HG03558 (cell line): ENCODE measurements around the gene KCNH5.

Experiments
- ATAC-seq: cut with Tn5 transposase; IDR thresholded peaks from one replicate; pipeline ENCODE4 v1.9.1; 2021; ENCODE audit warnings: moderate number of reproducible peaks; ENCODE audit not compliant: unreplicated experiment; ENCODE audit errors: extremely low read depth

Gene KCNH5

DNA sequence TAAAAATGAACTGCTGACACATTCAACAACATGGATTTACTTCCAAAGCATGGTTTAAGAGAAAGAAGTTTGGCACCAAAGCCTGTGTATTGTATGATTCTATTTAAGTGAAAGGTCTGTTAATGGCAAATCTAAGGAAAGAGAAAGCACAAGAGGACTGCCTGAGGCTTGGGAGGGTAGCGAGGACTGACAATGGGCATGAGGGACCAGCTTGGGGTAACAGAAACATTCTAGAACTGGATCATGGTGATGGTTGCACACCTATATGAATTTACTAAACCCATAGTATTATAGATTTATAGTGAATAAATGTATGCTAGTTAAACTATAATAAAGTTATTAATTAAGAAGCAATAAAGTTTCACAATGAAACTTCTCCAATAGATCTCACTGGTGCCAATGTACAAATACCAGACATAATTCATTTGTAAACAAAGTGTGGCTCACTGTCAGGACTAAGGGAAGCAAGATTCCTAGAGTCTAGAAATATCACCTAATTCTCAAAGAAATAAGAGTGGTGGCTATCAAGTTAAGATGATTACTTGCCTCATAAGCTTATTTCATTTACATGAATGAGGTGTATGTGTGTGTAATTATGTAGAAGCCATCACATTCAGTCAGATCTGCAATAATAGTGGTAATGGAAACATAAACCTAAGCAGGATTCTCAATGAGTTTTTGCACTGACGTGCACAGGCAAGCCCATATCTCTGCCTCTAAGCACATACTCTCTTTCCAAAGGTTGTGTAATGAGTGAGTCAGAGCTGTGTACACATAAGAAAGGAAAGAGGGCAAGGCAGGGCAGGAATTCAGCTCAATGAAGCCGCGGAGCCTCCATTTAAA, 353.4 kb downstream of the KCNH5 start:
- no peak for ATAC-seq

DNA sequence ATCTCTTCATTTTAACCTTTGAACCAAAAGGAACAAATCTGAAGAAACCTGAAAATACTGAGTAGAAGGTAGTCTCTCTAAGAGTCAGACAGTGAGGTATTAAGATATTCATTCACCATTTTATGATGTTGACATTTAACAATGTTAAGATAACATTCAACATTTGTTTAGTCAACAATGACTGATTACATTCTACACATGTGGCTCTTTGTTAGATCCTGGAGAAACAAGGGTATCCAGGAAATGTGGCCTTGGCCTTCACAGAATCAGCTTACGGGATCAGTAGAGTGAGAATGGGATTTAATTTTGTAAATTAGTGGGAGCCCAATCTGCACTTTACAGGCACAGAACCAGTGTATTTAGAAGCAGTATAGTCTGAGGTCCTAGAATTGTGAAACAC, 355.5 kb downstream of the KCNH5 start:
- no peak for ATAC-seq

DNA sequence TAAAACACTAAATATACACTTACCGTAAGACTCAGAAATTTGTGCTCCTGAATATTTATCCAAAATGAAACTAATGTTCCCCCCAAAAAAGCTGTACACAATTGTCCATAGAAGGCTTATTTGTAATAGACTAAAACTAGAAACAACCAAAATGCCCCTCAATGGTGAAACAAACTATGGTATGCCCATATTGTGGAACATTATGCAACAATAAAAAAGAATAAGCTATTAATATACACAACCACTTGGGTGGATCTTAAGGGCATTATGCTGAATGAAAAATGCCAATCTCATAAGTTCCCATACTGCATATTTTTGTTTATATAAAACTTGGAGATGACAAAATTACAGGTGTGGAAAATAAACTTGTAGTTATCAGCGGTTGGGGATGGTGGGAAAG, 357.4 kb downstream of the KCNH5 start:
- no peak for ATAC-seq

DNA sequence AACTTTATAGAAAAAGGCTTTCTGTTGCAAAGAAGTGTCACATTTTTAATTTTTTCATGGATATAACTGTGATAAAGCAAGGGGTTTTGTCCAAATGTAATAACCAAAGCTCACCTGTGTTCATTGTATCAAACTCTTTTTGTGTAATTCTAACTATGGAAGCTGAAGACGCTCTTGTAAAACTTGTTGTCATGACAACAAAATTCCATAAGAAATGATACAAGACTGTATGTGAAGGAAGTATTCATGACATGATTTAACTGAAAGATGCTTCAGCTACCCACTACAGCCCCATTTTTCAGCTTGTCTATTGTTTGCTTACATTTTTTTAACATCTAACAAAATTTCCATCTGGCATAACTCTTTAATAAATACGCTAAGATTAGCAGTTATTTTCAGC, 360.9 kb downstream of the KCNH5 start:
- no peak for ATAC-seq

DNA sequence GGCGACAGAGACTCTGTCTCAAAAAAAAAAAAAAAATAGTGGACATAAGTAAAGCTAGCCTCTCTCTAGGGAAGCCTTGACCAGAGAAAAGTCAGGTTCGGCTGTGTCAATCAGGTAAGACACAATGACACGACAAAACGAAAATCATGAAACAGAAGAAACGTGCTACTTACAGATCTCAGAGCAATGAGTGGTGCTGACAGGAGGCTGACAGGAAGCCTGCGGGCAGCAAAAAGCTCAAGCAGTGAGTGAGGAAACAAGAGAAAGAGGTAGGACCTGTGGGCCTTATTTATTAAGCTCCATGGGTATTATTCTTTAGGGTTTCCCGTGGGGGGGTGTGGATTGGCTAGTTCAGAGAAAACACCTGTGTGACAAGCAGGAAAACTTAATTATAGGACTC, 363.1 kb downstream of the KCNH5 start:
- no peak for ATAC-seq

DNA sequence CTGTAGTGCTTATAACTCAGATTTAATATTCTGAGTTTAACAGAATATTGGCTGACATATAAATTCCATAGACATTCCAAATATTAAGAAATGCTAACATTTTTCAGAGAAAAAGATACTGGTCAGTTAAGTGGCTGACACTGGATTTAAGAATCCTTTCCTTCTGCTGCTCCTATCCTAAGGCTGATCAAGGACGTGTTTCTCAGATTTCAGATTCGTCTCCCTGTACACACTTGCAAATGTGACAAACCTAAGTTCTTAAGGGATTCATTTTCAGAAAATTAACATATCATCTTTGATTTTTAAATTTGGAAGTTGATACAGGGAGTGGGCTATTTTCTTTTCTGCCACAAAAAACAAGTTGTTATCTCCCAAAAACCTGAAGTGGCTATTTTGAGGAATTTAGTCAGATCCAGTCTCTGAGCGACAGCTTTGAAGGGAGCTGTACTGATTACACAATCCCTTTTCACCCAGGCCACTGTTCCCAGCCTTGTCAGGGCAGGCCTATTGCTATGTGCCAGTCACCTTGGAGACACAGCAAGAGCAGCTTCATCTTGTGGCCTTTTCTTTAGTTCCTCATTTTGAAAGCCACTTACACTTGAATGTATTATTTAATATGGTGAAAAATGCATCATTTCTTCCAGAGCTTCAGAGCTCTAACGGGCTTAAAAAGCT, 370.6 kb downstream of the KCNH5 start:
- ATAC-seq: no peak

DNA sequence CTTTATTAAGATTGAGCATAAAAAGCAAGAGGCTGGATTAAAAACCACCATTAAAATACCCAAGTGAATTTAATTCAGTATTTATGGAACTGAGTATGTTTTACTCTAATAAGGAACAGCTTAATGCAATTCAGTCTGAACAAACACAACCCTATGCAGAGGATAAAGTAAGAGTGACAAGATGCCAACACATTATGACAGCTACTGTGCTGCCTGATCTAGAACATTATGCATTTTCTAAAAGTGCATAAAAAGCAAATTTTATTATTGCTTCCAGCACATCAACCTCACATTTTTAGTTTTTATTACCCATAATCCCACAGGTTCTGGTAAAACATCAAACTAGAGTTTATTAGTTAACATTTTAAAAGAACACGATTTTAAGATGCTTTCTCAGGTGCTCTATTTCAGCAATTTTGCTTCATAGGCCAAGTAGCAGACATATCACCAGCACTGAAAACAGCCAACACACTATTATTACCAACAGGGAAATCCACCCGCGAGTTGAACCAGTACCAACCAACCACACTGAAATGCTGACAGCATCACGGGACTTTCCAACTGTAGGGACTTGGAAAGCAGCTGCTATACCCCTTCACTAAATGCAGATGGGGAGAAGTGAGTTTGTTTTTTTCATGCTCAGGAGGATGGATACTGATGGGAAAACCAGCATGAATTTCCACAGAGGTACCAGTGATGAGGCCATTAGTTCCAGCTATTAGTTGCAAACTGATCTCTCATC, 372.1 kb downstream of the KCNH5 start:
- ATAC-seq: no peak

DNA sequence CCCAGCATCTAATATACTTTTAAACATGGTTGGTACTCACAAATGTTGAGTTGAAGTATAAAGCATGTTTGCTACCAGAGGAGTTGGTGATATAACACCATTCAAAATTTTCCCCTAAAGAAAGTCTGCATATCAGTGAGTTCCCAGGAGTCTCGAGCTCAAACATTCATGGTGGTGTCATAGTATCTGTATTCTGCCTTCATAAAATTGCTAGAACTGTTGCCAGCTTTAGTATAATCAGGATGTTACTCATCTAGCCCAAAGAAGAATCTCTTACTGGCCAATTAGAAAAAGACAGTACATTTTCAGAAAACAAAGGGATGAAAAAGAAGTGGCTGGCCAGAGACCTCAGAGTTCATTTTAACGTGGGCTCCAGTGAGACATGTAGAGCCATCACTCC, 374.7 kb downstream of the KCNH5 start:
- no peak for ATAC-seq

DNA sequence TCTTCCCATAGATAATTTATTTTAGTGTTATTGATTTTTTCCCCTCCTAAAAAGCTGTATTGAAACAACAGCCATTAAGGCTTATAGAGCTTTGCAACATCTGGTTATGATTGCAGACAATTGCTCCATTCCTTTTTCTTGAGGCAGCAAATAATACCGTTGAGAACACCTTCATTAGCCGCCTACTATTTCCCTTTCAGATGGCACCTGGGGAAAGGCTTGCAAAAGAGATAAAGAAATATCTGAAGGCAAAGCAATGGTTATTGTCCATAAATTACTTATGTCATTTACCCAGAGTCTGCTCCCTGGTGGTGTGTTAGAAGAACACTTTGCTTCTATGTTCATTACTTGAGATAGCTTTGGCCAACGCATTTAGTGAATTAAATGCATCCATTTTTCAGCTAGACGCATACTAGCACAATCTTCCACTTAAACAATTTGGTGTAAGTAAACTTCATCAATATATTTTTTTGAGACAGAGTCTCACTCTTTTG, 377.8 kb downstream of the KCNH5 start:
- no peak for ATAC-seq

DNA sequence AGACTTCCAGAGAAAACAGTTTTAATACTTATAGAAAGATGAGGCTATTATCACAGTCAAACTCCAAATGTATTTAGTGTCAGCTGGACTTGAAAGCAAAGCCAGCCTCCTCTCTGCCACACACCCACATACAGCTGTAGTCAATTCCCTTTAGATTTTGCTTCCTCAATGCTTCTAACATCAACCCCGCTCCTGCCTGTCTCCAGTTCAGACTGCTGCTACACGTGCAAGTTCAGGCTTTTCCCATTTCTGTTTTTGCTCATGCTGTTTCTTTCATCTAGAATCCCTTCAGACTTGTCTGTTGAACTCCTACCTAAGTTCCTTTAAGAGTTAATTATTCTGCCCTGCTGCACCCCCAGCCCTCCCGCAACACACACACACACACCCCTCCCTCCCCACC, 380.0 kb downstream of the KCNH5 start:
- no peak for ATAC-seq

DNA sequence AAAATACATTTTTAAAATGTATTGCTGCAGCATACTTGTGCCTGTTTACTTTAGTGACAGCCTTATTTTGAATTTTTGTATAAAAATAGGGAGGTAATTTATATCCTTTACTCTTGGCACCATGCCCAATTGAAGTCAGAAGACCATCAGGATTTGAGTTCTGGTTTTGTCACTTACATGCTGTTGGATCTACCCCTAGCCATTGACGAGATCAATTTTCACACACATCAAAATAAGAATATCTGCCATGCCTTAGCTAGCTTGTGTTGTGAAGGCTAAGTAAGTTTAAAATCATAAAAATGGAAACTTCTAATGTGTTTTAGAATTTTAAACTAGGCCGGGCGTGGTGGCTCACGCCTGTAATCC, 381.8 kb downstream of the KCNH5 start:
- ATAC-seq: no peak

DNA sequence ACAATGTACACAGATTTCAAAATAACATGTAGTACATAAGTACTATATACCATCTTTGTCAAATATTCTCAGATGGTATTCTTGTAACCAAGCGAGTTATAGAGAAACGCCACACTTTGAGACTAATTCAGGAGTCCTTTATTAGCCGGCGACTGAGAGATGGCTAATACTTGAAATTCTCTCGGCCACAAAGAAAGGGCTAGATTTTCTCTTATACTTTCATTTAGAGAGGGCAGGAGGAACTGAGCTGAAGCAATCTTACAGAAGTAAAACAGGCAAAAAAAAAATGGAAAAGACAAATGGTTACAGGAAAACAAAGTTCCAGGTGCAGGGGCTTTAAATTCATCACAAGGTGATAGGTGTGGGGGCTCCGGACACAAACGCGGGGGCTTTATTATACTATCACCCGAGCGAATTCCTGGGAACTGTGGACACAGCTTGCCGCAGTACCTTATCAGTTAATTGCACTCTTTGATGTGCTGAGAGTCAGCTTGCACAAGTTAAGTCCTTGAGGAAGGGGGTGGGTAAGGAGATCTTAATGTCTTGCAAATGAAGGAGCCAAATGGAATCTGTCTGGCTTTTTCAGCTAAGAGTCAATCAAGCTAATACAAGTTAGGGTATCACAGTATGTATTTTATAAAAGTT, 382.3 kb downstream of the KCNH5 start:
- no peak for ATAC-seq

DNA sequence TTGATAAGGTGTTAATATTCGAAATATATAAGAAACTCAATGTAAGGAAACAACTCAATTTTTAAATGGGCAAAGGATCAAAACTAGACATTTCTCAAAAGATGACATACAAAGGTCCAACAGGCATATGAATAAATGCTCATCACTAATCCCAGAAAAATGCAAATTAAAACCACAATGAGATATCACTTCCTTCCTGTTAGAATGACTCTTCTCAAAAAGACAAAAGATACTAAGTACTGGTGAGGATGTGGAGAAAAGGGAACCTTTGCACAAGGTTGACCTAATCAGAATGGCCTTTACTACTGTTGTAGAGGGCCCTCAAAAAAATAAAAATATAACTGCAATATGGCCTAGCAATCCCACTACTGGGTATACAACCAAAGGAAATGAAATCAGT, 383.4 kb downstream of the KCNH5 start:
- ATAC-seq: no peak

DNA sequence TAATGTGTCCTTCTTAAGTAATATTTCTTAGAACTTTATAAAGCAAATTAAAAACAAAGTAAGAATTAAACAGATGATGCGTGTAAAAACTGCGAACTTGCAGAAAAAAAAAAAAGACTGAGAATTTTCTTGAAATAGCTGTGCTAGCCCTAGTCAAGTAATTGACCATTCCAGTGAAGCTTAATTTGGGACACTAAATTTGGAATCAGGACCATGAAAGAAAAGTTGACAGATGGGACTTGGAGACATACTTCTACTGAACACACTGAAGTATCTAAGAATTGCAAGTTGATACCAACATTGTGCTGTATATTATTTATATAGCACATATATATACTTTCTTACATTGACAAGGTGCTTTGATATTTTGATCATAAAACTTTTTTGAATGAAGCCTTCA, 386.6 kb downstream of the KCNH5 start:
- no peak for ATAC-seq

DNA sequence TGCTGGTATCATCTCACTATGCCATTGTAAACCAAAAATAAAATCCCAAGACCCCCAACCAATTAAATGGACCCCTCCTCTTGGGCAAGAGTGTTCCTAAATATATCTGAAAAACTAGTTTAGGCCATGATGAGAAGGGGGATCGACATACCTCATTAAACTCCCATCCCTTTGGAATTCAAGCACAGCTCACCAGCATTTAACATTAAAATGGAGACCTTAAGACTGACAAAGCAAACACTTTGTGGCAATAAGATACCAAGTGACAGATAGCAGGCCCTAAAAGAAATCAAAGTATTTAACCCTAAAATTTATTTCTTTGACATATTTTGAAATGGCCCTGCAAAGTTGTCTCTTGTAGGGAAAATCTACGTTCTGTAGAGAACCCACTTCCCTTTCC, 387.9 kb downstream of the KCNH5 start:
- no peak for ATAC-seq

DNA sequence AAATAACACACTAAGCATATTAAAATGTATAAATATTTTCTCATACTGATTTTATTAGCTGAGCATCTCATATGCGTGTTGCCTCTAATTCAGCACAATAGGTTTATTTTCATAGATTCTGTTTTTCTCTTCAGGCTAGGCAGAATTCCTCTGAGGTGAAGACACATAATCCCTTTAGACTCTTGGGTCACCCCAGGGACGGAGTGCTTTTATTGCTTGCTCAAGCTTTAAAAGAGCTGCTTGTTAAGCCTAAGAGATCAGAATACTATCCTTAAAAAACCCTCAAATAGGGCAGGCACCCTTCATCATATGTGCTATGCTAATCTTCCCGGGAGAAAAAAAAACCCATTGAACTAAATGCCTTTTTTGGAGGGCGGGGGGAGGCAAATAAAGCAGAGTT, 390.1 kb downstream of the KCNH5 start:
- ATAC-seq: no peak

DNA sequence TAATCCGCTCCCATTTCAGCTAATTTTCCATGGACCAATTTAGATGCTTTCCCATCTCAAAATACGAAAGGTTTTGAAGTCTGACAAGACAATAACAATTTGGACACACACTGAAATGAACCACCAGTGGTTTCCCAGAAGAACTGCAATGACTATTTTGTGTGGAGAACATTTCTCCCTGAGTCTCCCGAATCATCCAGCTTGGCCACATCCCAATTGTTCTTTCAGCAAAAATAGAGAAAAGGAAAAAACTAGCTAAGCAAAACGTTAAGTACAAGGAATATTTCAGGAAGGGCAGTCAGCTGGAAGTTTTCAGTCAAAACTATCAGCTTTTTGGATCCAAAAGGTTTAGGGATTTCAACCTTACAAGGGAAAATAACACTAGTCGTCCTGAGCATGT, 390.6 kb downstream of the KCNH5 start:
- ATAC-seq: no peak
